Omental fat pad (tissue), 4 donors: Measurements from ENCODE around the gene HELZ2. TPM values are rescaled to one million over a fixed set of nuclear protein-coding genes. Genes with fewer than 3 reads are reported as not detected.

ENCODE experiments used
- ATAC-seq: fragments of 150-250 bp; one replicate; pipeline ENCODE4 v1.9.1; 2016; ENCODE audit warnings: mild to moderate bottlenecking, moderate library complexity; ENCODE audit not compliant: low FRiP score
- DNase-seq: peaks from one replicate; pipeline ENCODE4 v3.0.0-alpha.2; 2019; ENCODE audit warnings: low spot score
- CTCF ChIP-seq, 3 donors: fragments of 450-650 bp; IDR thresholded peaks; one replicate each; pipeline ENCODE4 v1.5.1; 2016 to 2017; ENCODE audit warnings: antibody characterized with exemption in 3 of 3, mild to moderate bottlenecking in 3 of 3, moderate library complexity in 2 of 3
- total RNA-seq, 4 donors: library from RNA; depleted of rRNA; stranded (reverse); fragments of >200 nt; gene quantifications; one replicate each; pipeline ENCODE4 v1.1.0, GENCODE V29; 2016

The HELZ2 gene
- total RNA-seq, 4 donors from 2014 or later = 12.1 to 58.1 (median 31.8) TPM

- DNase-seq (no peak), ATAC-seq (no peak)
- no peak for TF ChIP-seq CTCF (IDR thresholded peaks at IDR 0.05)
Measured at GRCh38 chr20:63565699-63566335, 8.2 kb downstream of the HELZ2 start.

DNA sequence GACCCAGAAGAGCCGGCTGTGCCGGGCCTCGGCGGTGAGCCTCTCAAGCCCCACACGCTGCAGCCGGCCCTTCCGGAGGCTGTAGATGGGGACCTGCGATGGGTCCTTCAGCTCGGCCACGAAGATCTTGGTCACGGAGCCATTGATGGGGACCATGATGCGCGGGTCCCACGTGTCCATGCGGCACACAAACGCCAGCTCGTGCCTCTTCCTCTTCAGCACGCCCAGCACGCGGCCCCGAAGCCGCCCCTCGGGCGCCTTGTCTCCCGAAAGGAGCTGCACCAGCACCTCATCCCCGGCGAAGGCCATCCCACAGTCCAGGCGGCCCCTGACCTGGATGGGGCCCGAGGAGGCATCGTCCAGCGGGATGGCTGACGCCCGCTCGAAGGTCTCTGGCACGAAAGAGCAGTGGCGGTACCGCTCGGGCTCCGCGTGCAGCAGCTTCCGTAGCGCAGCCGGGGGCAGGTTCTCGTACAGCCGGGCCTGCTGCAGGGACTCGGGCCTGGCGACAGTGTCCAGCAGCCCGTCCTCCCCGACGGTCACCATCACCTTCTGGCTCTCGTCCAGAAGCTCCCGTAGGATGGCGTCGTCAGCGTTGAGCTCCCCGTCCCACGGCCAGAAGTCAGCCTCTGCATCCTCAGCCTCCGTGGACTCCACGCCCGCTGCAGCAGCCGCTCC, 8.9 kb downstream of the HELZ2 start:
- no peak for TF ChIP-seq CTCF (IDR thresholded peaks at IDR 0.05)
- no peak for DNase-seq
- ATAC-seq = no peak

GRCh38 chr20:63564036-63564810, 9.8 kb downstream of the HELZ2 start:
- no peak for TF ChIP-seq CTCF (IDR thresholded peaks at IDR 0.05)
- ATAC-seq (no peak), DNase-seq (no peak)

GRCh38 chr20:63563225-63563935, 10.7 kb downstream of the HELZ2 start:
- TF ChIP-seq CTCF (IDR thresholded peaks at IDR 0.05) = no peak
- no peak for DNase-seq
- no peak for ATAC-seq

DNA sequence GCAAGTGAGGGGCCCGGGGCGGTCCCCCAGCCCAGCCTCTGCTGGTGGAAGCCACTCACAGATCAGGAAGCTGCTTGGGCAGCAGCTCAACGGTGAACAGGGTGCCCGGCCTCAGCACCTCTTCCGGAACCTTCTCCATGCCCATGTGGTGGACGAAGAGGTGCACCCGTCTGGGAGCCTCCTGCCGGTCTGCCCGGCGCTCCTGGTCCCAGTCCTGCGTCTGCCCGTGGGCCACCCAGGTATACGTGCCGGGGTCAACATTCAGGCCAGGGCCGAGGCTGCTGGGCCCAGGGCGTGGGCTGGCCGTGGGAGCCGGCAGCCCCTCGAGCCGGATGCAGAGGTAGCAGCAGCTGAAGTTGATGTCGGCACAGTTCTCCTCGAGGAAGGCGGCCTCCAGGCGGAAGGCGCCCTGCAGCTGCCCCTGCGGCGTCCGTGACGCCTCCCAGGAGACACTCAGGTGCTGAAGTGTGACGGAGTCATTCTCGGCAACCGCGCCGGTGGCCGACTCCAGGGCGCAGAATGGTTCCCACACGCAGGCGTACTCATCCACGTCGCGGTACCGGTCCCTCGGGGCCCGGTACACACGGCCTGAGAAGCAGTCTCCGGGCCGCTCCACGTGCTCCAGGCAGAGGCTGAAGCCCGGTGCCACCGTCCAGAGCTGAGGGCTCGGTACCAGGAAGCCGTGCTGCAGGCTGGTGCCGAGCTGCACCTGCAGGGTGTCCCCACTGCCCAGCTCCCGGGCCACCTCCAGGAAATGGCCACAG, 11.4 kb downstream of the HELZ2 start:
- DNase-seq (no peak), ATAC-seq (no peak)
- no peak for TF ChIP-seq CTCF (IDR thresholded peaks at IDR 0.05)

GRCh38 chr20:63561624-63562396, 12.2 kb downstream of the HELZ2 start:
- TF ChIP-seq CTCF (IDR thresholded peaks at IDR 0.05) = no peak
- DNase-seq (no peak), ATAC-seq (no peak)
